Chondrocyte (in vitro differentiated cells): ENCODE measurements around the gene ASTN2. TPM values are rescaled to one million over a fixed set of nuclear protein-coding genes. Genes with fewer than 3 reads are reported as not detected.

Experiments
- DNase-seq: peaks from one replicate; pipeline ENCODE4 v3.0.0; 2021; ENCODE audit warnings: mixed read lengths, low spot score
- H3K27ac Mint-ChIP-seq: one replicate; pipeline ENCODE4 v1.8.0; 2021; ENCODE audit warnings: mild to moderate bottlenecking, moderate library complexity, mixed read lengths; ENCODE audit not compliant: unreplicated experiment
- H3K27me3 Mint-ChIP-seq: 2 replicates; pipeline ENCODE4 v1.8.0; 2021; ENCODE audit warnings: low read depth, mixed read lengths
- H3K36me3 Mint-ChIP-seq: 2 replicates; pipeline ENCODE4 v1.8.0; 2021; ENCODE audit warnings: low read depth, mixed read lengths
- H3K4me1 Mint-ChIP-seq: 2 replicates; pipeline ENCODE4 v1.8.0; 2021; ENCODE audit warnings: low read depth, mild to moderate bottlenecking, mixed read lengths
- H3K4me3 Mint-ChIP-seq: one replicate; pipeline ENCODE4 v1.8.0; 2021; ENCODE audit warnings: mild to moderate bottlenecking, moderate library complexity, mixed read lengths; ENCODE audit not compliant: unreplicated experiment
- H3K9me3 Mint-ChIP-seq: 2 replicates; pipeline ENCODE4 v1.8.0; 2021; ENCODE audit warnings: low read depth, mixed read lengths
- CTCF ChIP-seq: fragments of 200-600 bp; sonication (generic); IDR thresholded peaks from 2 replicates; pipeline ENCODE4 v1.5.0; 2021; ENCODE audit warnings: antibody characterized with exemption, mild to moderate bottlenecking, moderate library complexity
- total RNA-seq: library from RNA; stranded (reverse); gene quantifications from 3 replicates; pipeline ENCODE4 v1.2.1, GENCODE V29; 2021

The ASTN2 gene
- total RNA-seq, 1 donor from 2014 or later = 3.6 TPM

- H3K27ac Mint-ChIP-seq = no peak overlapping the region
- no peaks in the 10 kb centered on the region for H3K27me3 Mint-ChIP-seq
- no peak for DNase-seq
- no peaks in the 10 kb centered on the region for H3K36me3 Mint-ChIP-seq
- H3K4me1 Mint-ChIP-seq = no peaks in the 10 kb centered on the region
- H3K4me3 Mint-ChIP-seq = no peak overlapping the region
- peaks cover 8% of the 10 kb centered on the region for H3K9me3 Mint-ChIP-seq
- TF ChIP-seq CTCF = no peak
These were observed 414.0 kb downstream of the ASTN2 start for GRCh38 chr9:117000834-117001233.

GRCh38 chr9:117000196-117000723 is 414.6 kb downstream of the ASTN2 start:
- Mint-ChIP-seq H3K27ac (no peak overlapping the region), H3K4me3 (no peak overlapping the region), H3K9me3 (peaks cover 2% of the 10 kb centered on the region), H3K4me1 (no peaks in the 10 kb centered on the region), H3K36me3 (no peaks in the 10 kb centered on the region), H3K27me3 (no peaks in the 10 kb centered on the region)
- no peak for TF ChIP-seq CTCF
- DNase-seq = no peak

- no peaks in the 10 kb centered on the region for H3K27me3 Mint-ChIP-seq
- no peaks in the 10 kb centered on the region for H3K9me3 Mint-ChIP-seq
- H3K4me1 Mint-ChIP-seq = no peaks in the 10 kb centered on the region
- no peak overlapping the region for H3K27ac Mint-ChIP-seq
- DNase-seq = no peak
- no peak for TF ChIP-seq CTCF
- H3K4me3 Mint-ChIP-seq = no peak overlapping the region
- no peaks in the 10 kb centered on the region for H3K36me3 Mint-ChIP-seq
These were observed 416.6 kb downstream of the ASTN2 start for GRCh38 chr9:116998305-116998704.

GRCh38 chr9:116992865-116993264 is 422.0 kb downstream of the ASTN2 start:
- Mint-ChIP-seq H3K4me1 (no peaks in the 10 kb centered on the region), H3K9me3 (no peaks in the 10 kb centered on the region), H3K27ac (no peak overlapping the region), H3K4me3 (no peak overlapping the region), H3K27me3 (no peaks in the 10 kb centered on the region), H3K36me3 (no peaks in the 10 kb centered on the region)
- TF ChIP-seq CTCF = no peak
- DNase-seq = no peak

- no peak overlapping the region for H3K4me3 Mint-ChIP-seq
These were observed 423.8 kb downstream of the ASTN2 start for GRCh38 chr9:116991051-116991450.

More at GRCh38 chr9:116991051-116991450, 423.8 kb downstream of the ASTN2 start:
- DNase-seq = no peak
- Mint-ChIP-seq H3K36me3 (no peaks in the 10 kb centered on the region), H3K9me3 (no peaks in the 10 kb centered on the region), H3K27me3 (no peaks in the 10 kb centered on the region), H3K27ac (no peak overlapping the region), H3K4me1 (no peaks in the 10 kb centered on the region)
- no peak for TF ChIP-seq CTCF
